HepG2 (cell line): Measurements from ENCODE around the gene UGT1A8. TPM values are rescaled to one million over a fixed set of nuclear protein-coding genes. Genes with fewer than 3 reads are reported as not detected.

Experiments used
- ATAC-seq: fragments of 200-7000 bp; cut with Tn5 transposase; 3 replicates; pipeline ENCODE4 v1.9.1; 2020; ENCODE audit warnings: mild to moderate bottlenecking, moderate library complexity
- BruUV-seq: library from RNA; stranded (reverse); fragments of 400-500 nt; replicated peaks from 2 replicates; lab custom pipeline; 2021; lab: Mats Ljungman, UMichigan
- CTCF ChIA-PET: fragments of 300-600 bp; formaldehyde crosslinking; extraction: SDS; loops from one replicate; lab custom pipeline; 2021; ENCODE audit warnings: low total read pairs, inconsistent platforms, low intra/inter-chr PET ratio; lab: Yijun Ruan, JAX
- POLR2A ChIA-PET: fragments of 350-600 bp; sonication (Branson Sonifier 250); formaldehyde crosslinking; loops from one replicate; lab custom pipeline; 2020; ENCODE audit warnings: antibody characterized with exemption, inconsistent platforms; lab: Yijun Ruan, JAX
- DNase-seq: peaks from one replicate; pipeline ENCODE4 v3.0.0-alpha.2; 2015; ENCODE audit warnings: low spot score
- FAIRE-seq: peaks from 3 replicates; lab custom pipeline; 2011; peaks lifted over from hg19 to GRCh38; lab: Jason Lieb, UNC
- H2AFZ ChIP-seq: one replicate; pipeline ENCODE4 v1.6.1; 2011; ENCODE audit warnings: low read length, inconsistent platforms
- H3K27ac ChIP-seq: fragments of 300-600 bp; 3 replicates; pipeline ENCODE4 v1.8.0; 2011; ENCODE audit warnings: mixed run types, mild to moderate bottlenecking, mixed read lengths, low read length, inconsistent platforms; ENCODE audit not compliant: insufficient read depth; ENCODE audit errors: extremely low read length
- H3K27me3 ChIP-seq, 2 experiments: fragments of 200-600 bp in 1 of 2; 2 replicates in 1 of 2; 3 replicates in 1 of 2; pipeline versions ENCODE4 v1.6.0 to v1.8.0; 2011; ENCODE audit warnings: low read length in 2 of 2, mild to moderate bottlenecking in 2 of 2, moderate library complexity in 2 of 2, inconsistent platforms in 1 of 2; ENCODE audit not compliant: insufficient read depth in 2 of 2, control insufficient read depth in 1 of 2
- H3K36me3 ChIP-seq, 2 experiments: fragments of 200-600 bp in 1 of 2; replicated peaks in 1 of 2; 2 replicates in 1 of 2; 3 replicates in 1 of 2; pipeline versions ENCODE4 v1.5.1 to v1.8.0; 2011; ENCODE audit warnings: low read length in 2 of 2, inconsistent platforms in 1 of 2; ENCODE audit not compliant: insufficient read depth in 2 of 2, control insufficient read depth in 1 of 2
- H3K4me1 ChIP-seq: 2 replicates; pipeline ENCODE4 v1.5.1; 2012; ENCODE audit warnings: low read length, inconsistent platforms; ENCODE audit not compliant: insufficient read depth
- H3K4me2 ChIP-seq: 2 replicates; pipeline ENCODE4 v1.6.0; 2011; ENCODE audit warnings: low read depth, low read length, inconsistent platforms
- H3K4me3 ChIP-seq, 3 experiments: fragments of 200-600 bp in 1 of 3; sonication (generic), shearing (Covaris generic) in 1 of 3; replicated peaks in 1 of 3; 2 replicates each; pipeline ENCODE4 v1.5.1; 2011 to 2016; ENCODE audit warnings: low read length in 3 of 3, inconsistent platforms in 2 of 3, low read depth in 2 of 3, mild to moderate bottlenecking in 2 of 3, control low read depth in 1 of 3, mixed read lengths in 1 of 3; ENCODE audit not compliant: insufficient read depth in 1 of 3
- H3K79me2 ChIP-seq: one replicate; pipeline ENCODE4 v1.6.1; 2011; ENCODE audit warnings: low read length, inconsistent platforms; ENCODE audit not compliant: insufficient read depth
- H3K9ac ChIP-seq: 2 replicates; pipeline ENCODE4 v1.6.0; 2011; ENCODE audit warnings: mild to moderate bottlenecking, low read depth, low read length, inconsistent platforms; ENCODE audit not compliant: insufficient read depth
- H3K9me3 ChIP-seq: 2 replicates; pipeline ENCODE4 v1.5.1; 2012; ENCODE audit warnings: mild to moderate bottlenecking, low read length
- H4K20me1 ChIP-seq: 2 replicates; pipeline ENCODE4 v1.6.0; 2011; ENCODE audit warnings: inconsistent platforms, mild to moderate bottlenecking, low read length, moderate library complexity; ENCODE audit not compliant: insufficient read depth
- IKZF4 ChIP-seq: sonication (generic); formaldehyde crosslinking; IDR thresholded peaks from 2 replicates; pipeline ENCODE4 v1.5.1; 2020; ENCODE audit warnings: borderline replicate concordance, mild to moderate bottlenecking, low read depth, missing genetic modification reagents; ENCODE audit errors: not compliant biosample characterization
- JUN ChIP-seq: sonication (generic); formaldehyde crosslinking; IDR thresholded peaks from 2 replicates; pipeline ENCODE4 v1.4.0; 2020; ENCODE audit warnings: mild to moderate bottlenecking, missing genetic modification reagents
- KDM4B ChIP-seq: sonication (generic); formaldehyde crosslinking; IDR thresholded peaks from 2 replicates; pipeline ENCODE4 v1.4.0; 2020; ENCODE audit warnings: missing genetic modification reagents
- MAFF ChIP-seq: IDR thresholded peaks from 2 replicates; pipeline ENCODE4 v1.6.1; 2011; ENCODE audit warnings: low read depth, low read length, improper control_type of control experiment
- MAFK ChIP-seq, 2 experiments: IDR thresholded peaks in 1 of 2; conservative IDR thresholded peaks in 1 of 2; 2 replicates each; pipeline ENCODE4 v1.6.1; 2011; ENCODE audit warnings: improper control_type of control experiment in 2 of 2, low read length in 2 of 2
- MTA3 ChIP-seq: sonication (generic); formaldehyde crosslinking; IDR thresholded peaks from 2 replicates; pipeline ENCODE4 v1.4.0; 2020; ENCODE audit warnings: missing genetic modification reagents
- PITX1 ChIP-seq: sonication (generic); formaldehyde crosslinking; IDR thresholded peaks from 2 replicates; pipeline ENCODE4 v1.5.1; 2020; ENCODE audit warnings: mild to moderate bottlenecking, missing genetic modification reagents
- ZNF180 ChIP-seq: sonication (generic); formaldehyde crosslinking; IDR thresholded peaks from 2 replicates; pipeline ENCODE4 v1.4.0; 2020; ENCODE audit warnings: low read depth, missing genetic modification reagents, borderline replicate concordance
- ZNF256 ChIP-seq: sonication (generic); formaldehyde crosslinking; conservative IDR thresholded peaks from 2 replicates; pipeline ENCODE4 v1.4.0; 2020; ENCODE audit warnings: missing genetic modification reagents
- WGBS: methylation state at CpG from one replicate; pipeline ENCODE4 v1.1.6; 2017; ENCODE audit warnings: low lambda C conversion rate; 5-methylcytosine and 5-hydroxymethylcytosine counted together
- in situ Hi-C: cut with HindIII; loops from 2 replicates; pipeline ENCODE4 v1.10.0; 2017; ENCODE audit warnings: low pct_unique_long_range_greater_than_20kb; ENCODE audit not compliant: extremely low pct_ligation_motif_present
- intact Hi-C: fragments of 100-400 bp; cut with micrococcal nuclease; formaldehyde crosslinking; loops from one replicate; pipeline ENCODE4 v1.10.0; 2022; ENCODE audit not compliant: unreplicated experiment
- polyA plus RNA-seq, 8 experiments: library from polyadenylated mRNA; depleted of rRNA in 3 of 8; stranded (reverse) in 7 of 8; unstranded in 1 of 8; fragments of >200 nt; fragmentation: Illumina TruSeq in 4 of 8; extraction: Trizol in 4 of 8; gene quantifications; 2 replicates each; pipeline versions ENCODE4 v1.2.1 to v1.2.3, GENCODE V29; 2011 to 2016; ENCODE audit warnings: low read depth in 4 of 8, missing spikeins in 1 of 8, mixed read lengths in 1 of 8; ENCODE audit not compliant: insufficient read depth in 1 of 8
- total RNA-seq, 5 experiments: library from RNA; depleted of rRNA; stranded (reverse); fragments of >200 nt; fragmentation: Illumina TruSeq; extraction: Trizol; gene quantifications; 2 replicates each; pipeline ENCODE4 v1.2.3, GENCODE V29; 2016; ENCODE audit warnings: low read depth in 1 of 5
- TF ChIP-seq, protein P1 (sequence below): sonication (generic); formaldehyde crosslinking; IDR thresholded peaks from 2 replicates; pipeline ENCODE4 v1.5.1; 2020; ENCODE audit warnings: mild to moderate bottlenecking, missing genetic modification reagents, borderline replicate concordance

Gene UGT1A8
- total and polyA plus RNA-seq, 2 of the 13 experiments (the other 11 are each of a cell fraction or from before 2014, with no cell fraction given) = not detected

- 61% methylated on average over 4 of the region's 4 CpGs for WGBS
- H3K27ac ChIP-seq = no peak overlapping the region
- FAIRE-seq (no peak), DNase-seq (no peak), ATAC-seq (no peak)
- intact Hi-C loops (no loop called here), in situ Hi-C loops (no loop called here)
- H3K36me3 ChIP-seq = no peaks in the 10 kb centered on the region
- H3K4me3 ChIP-seq = no peak overlapping the region
- no peak overlapping the region for H3K9ac ChIP-seq
- TF ChIP-seq JUN (CRISPR knock-in tag) = no peak
- no peak for TF ChIP-seq ZNF180 (CRISPR knock-in tag)
- no peak for TF ChIP-seq PITX1
- TF ChIP-seq MAFK (conservative IDR thresholded peaks at IDR 0.05 in 1 of 2, IDR thresholded peaks at IDR 0.05 in 1 of 2; ENCODE audit: low read length in 2 of 2) = peak; percentile 92 to 97
- no peak for TF ChIP-seq MTA3 (CRISPR knock-in tag)
- TF ChIP-seq MAFF = peak; percentile 94
- TF ChIP-seq ZNF256 (CRISPR knock-in tag) = no peak
- no peak for TF ChIP-seq IKZF4 (CRISPR knock-in tag)
- peaks cover 9 to 71% of the 10 kb centered on the region in 2 experiments; a peak in 3 of 5 replicates for H3K27me3 ChIP-seq
- ChIA-PET CTCF (no interaction called here), POLR2A (no interaction called here)
- no TSS peak for BruUV-seq
- no peaks in the 10 kb centered on the region for H4K20me1 ChIP-seq
- H2AFZ ChIP-seq = no peak overlapping the region
- H3K9me3 ChIP-seq = no peaks in the 10 kb centered on the region
- peaks cover 40% of the 10 kb centered on the region for H3K4me1 ChIP-seq
- H3K4me2 ChIP-seq = no peak overlapping the region
- H3K79me2 ChIP-seq = no peaks in the 10 kb centered on the region
Measured at GRCh38 chr2:233761040-233761769, 143.8 kb downstream of the UGT1A8 start.

GRCh38 chr2:233764264-233764663, 146.8 kb downstream of the UGT1A8 start:
- FAIRE-seq (no peak), ATAC-seq (no peak), DNase-seq (no peak)
- intact Hi-C loops = no loop called here
- Histone ChIP-seq H3K36me3 (no peaks in the 10 kb centered on the region), H3K4me1 (peaks cover 12% of the 10 kb centered on the region), H3K9me3 (no peaks in the 10 kb centered on the region), H2AFZ (no peak overlapping the region), H4K20me1 (no peaks in the 10 kb centered on the region), H3K27ac (no peak overlapping the region), H3K4me3 (no peak overlapping the region), H3K79me2 (no peaks in the 10 kb centered on the region)
- 13% methylated on average over 7 of the region's 7 CpGs for WGBS
- POLR2A ChIA-PET = no interaction called here
- no TSS peak for BruUV-seq
- no peak for TF ChIP-seq KDM4B
- TF ChIP-seq, protein P1, sequence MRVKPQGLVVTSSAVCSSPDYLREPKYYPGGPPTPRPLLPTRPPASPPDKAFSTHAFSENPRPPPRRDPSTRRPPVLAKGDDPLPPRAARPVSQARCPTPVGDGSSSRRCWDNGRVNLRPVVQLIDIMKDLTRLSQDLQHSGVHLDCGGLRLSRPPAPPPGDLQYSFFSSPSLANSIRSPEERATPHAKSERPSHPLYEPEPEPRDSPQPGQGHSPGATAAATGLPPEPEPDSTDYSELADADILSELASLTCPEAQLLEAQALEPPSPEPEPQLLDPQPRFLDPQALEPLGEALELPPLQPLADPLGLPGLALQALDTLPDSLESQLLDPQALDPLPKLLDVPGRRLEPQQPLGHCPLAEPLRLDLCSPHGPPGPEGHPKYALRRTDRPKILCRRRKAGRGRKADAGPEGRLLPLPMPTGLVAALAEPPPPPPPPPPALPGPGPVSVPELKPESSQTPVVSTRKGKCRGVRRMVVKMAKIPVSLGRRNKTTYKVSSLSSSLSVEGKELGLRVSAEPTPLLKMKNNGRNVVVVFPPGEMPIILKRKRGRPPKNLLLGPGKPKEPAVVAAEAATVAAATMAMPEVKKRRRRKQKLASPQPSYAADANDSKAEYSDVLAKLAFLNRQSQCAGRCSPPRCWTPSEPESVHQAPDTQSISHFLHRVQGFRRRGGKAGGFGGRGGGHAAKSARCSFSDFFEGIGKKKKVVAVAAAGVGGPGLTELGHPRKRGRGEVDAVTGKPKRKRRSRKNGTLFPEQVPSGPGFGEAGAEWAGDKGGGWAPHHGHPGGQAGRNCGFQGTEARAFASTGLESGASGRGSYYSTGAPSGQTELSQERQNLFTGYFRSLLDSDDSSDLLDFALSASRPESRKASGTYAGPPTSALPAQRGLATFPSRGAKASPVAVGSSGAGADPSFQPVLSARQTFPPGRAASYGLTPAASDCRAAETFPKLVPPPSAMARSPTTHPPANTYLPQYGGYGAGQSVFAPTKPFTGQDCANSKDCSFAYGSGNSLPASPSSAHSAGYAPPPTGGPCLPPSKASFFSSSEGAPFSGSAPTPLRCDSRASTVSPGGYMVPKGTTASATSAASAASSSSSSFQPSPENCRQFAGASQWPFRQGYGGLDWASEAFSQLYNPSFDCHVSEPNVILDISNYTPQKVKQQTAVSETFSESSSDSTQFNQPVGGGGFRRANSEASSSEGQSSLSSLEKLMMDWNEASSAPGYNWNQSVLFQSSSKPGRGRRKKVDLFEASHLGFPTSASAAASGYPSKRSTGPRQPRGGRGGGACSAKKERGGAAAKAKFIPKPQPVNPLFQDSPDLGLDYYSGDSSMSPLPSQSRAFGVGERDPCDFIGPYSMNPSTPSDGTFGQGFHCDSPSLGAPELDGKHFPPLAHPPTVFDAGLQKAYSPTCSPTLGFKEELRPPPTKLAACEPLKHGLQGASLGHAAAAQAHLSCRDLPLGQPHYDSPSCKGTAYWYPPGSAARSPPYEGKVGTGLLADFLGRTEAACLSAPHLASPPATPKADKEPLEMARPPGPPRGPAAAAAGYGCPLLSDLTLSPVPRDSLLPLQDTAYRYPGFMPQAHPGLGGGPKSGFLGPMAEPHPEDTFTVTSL (CRISPR knock-in tag) = peak; percentile 33; the same call in 1 of the 2 replicates
- TF ChIP-seq, all 625 proteins: peak for 1
- H3K4me2 ChIP-seq = no peak overlapping the region
- no peak overlapping the region for H3K9ac ChIP-seq
- in situ Hi-C loops = no loop called here
- CTCF ChIA-PET = no interaction called here
- peaks cover 4 to 61% of the 10 kb centered on the region in 2 experiments; a peak in 3 of 5 replicates for H3K27me3 ChIP-seq
